HUES64 (cell line): ENCODE measurements around the gene TUBG1.

Experiments
- H3K27ac ChIP-seq: 2 replicates; pipeline ENCODE4 v1.7.0; 2013; ENCODE audit warnings: low read depth, low read length, inconsistent platforms
- H3K27me3 ChIP-seq: 2 replicates; pipeline ENCODE4 v1.6.1; 2013; ENCODE audit warnings: mild to moderate bottlenecking, low read length; ENCODE audit not compliant: insufficient read depth
- H3K36me3 ChIP-seq: 2 replicates; pipeline ENCODE4 v1.6.1; 2013; ENCODE audit warnings: mild to moderate bottlenecking, low read length; ENCODE audit not compliant: insufficient read depth
- H3K4me1 ChIP-seq: 2 replicates; pipeline ENCODE4 v1.6.1; 2013; ENCODE audit warnings: mild to moderate bottlenecking, low read length, moderate library complexity; ENCODE audit not compliant: insufficient read depth
- H3K4me3 ChIP-seq: 2 replicates; pipeline ENCODE4 v1.5.1; 2013; ENCODE audit warnings: mild to moderate bottlenecking, low read length, moderate library complexity
- H3K9ac ChIP-seq: 2 replicates; pipeline ENCODE4 v1.6.1; 2013; ENCODE audit warnings: mild to moderate bottlenecking, low read depth, low read length
- H3K9me3 ChIP-seq: 2 replicates; pipeline ENCODE4 v1.6.1; 2013; ENCODE audit warnings: low read depth, low read length; ENCODE audit not compliant: insufficient read depth
- WGBS: fragments of 150-250, 120-280 bp; methylation state at CpG from one replicate; pipeline ENCODE4 v1.1.7; 2013; ENCODE audit warnings: missing lambda C conversion rate; 5-methylcytosine and 5-hydroxymethylcytosine counted together

Gene TUBG1

GRCh38 chr17:42581744-42582270 is 27.7 kb upstream of the TUBG1 start:
- H3K27ac ChIP-seq, result no peak overlapping the region
- no peaks in the 10 kb centered on the region for H3K9me3 ChIP-seq
- no peaks in the 10 kb centered on the region; the same call in 1 of the 2 replicates for H3K4me1 ChIP-seq
- no peaks in the 10 kb centered on the region for H3K27me3 ChIP-seq
- no peak overlapping the region for H3K4me3 ChIP-seq
- H3K36me3 ChIP-seq, result peaks cover 65% of the 10 kb centered on the region
- WGBS, result 95% methylated on average over 10 of the region's 10 CpGs
- no peak overlapping the region for H3K9ac ChIP-seq

GRCh38 chr17:42584880-42585279 is 24.6 kb upstream of the TUBG1 start:
- Histone ChIP-seq H3K9me3 (no peaks in the 10 kb centered on the region), H3K27ac (no peak overlapping the region), H3K4me1 (no peaks in the 10 kb centered on the region), H3K27me3 (no peaks in the 10 kb centered on the region), H3K9ac (no peak overlapping the region), H3K36me3 (peaks cover 90% of the 10 kb centered on the region), H3K4me3 (no peak overlapping the region)
- 94% methylated on average over 8 of the region's 9 CpGs for WGBS

- no peaks in the 10 kb centered on the region for H3K9me3 ChIP-seq
- peaks cover 89% of the 10 kb centered on the region for H3K36me3 ChIP-seq
- no peaks in the 10 kb centered on the region for H3K4me1 ChIP-seq
- H3K4me3 ChIP-seq, result no peak overlapping the region
- WGBS, result 94% methylated on average over 1 of the region's 1 CpG
- no peak overlapping the region for H3K9ac ChIP-seq
- H3K27ac ChIP-seq, result no peak overlapping the region
- H3K27me3 ChIP-seq, result no peaks in the 10 kb centered on the region
Observed at GRCh38 chr17:42585353-42585752, 24.1 kb upstream of the TUBG1 start.

- H3K4me1 ChIP-seq, result no peaks in the 10 kb centered on the region
- no peaks in the 10 kb centered on the region for H3K27me3 ChIP-seq
- H3K4me3 ChIP-seq, result no peak overlapping the region
- 86% methylated on average over 7 of the region's 7 CpGs for WGBS
- no peak overlapping the region for H3K27ac ChIP-seq
- peaks cover 96% of the 10 kb centered on the region for H3K36me3 ChIP-seq
- H3K9me3 ChIP-seq, result no peaks in the 10 kb centered on the region
- H3K9ac ChIP-seq, result no peak overlapping the region
Observed at GRCh38 chr17:42586514-42587230, 22.8 kb upstream of the TUBG1 start.

- H3K9me3 ChIP-seq, result no peaks in the 10 kb centered on the region
- H3K9ac ChIP-seq, result no peak overlapping the region
- H3K27me3 ChIP-seq, result no peaks in the 10 kb centered on the region
- H3K4me1 ChIP-seq, result no peaks in the 10 kb centered on the region
- H3K4me3 ChIP-seq, result no peak overlapping the region
- H3K27ac ChIP-seq, result no peak overlapping the region
- H3K36me3 ChIP-seq, result peaks cover 59% of the 10 kb centered on the region
- 93% methylated on average over 2 of the region's 2 CpGs for WGBS
Observed at GRCh38 chr17:42590886-42591285, 18.6 kb upstream of the TUBG1 start.

GRCh38 chr17:42591411-42591810 is 18.1 kb upstream of the TUBG1 start:
- no peak overlapping the region for H3K27ac ChIP-seq
- WGBS, result 97% methylated on average over 9 of the region's 9 CpGs
- H3K27me3 ChIP-seq, result no peaks in the 10 kb centered on the region
- peaks cover 55% of the 10 kb centered on the region for H3K36me3 ChIP-seq
- no peaks in the 10 kb centered on the region for H3K4me1 ChIP-seq
- no peaks in the 10 kb centered on the region for H3K9me3 ChIP-seq
- H3K4me3 ChIP-seq, result no peak overlapping the region
- no peak overlapping the region for H3K9ac ChIP-seq

- Histone ChIP-seq H3K36me3 (peaks cover 11% of the 10 kb centered on the region), H3K27me3 (no peaks in the 10 kb centered on the region), H3K27ac (no peak overlapping the region), H3K9ac (no peak overlapping the region), H3K9me3 (no peaks in the 10 kb centered on the region), H3K4me1 (no peaks in the 10 kb centered on the region), H3K4me3 (no peak overlapping the region)
- 92% methylated on average over 2 of the region's 3 CpGs for WGBS
Observed at GRCh38 chr17:42596386-42596785, 13.1 kb upstream of the TUBG1 start.

GRCh38 chr17:42598905-42599304 is 10.6 kb upstream of the TUBG1 start:
- no peak overlapping the region for H3K4me3 ChIP-seq
- no peaks in the 10 kb centered on the region for H3K9me3 ChIP-seq
- H3K9ac ChIP-seq, result no peak overlapping the region
- H3K4me1 ChIP-seq, result no peaks in the 10 kb centered on the region
- H3K36me3 ChIP-seq, result peaks cover 3% of the 10 kb centered on the region; the same call in 1 of the 2 replicates
- H3K27ac ChIP-seq, result no peak overlapping the region
- 97% methylated on average over 2 of the region's 2 CpGs for WGBS
- H3K27me3 ChIP-seq, result no peaks in the 10 kb centered on the region

GRCh38 chr17:42603318-42603717 is 6.2 kb upstream of the TUBG1 start:
- 96% methylated on average over 7 of the region's 7 CpGs for WGBS
- peaks cover 6% of the 10 kb centered on the region; the same call in 1 of the 2 replicates for H3K4me1 ChIP-seq
- H3K27me3 ChIP-seq, result no peaks in the 10 kb centered on the region
- H3K9me3 ChIP-seq, result no peaks in the 10 kb centered on the region
- H3K27ac ChIP-seq, result no peak overlapping the region
- no peaks in the 10 kb centered on the region for H3K36me3 ChIP-seq
- H3K9ac ChIP-seq, result no peak overlapping the region
- H3K4me3 ChIP-seq, result no peak overlapping the region

GRCh38 chr17:42607769-42608168 is 1.7 kb upstream of the TUBG1 start:
- Histone ChIP-seq H3K27ac (no peak overlapping the region), H3K9me3 (no peaks in the 10 kb centered on the region), H3K4me1 (peaks cover 11% of the 10 kb centered on the region), H3K27me3 (no peaks in the 10 kb centered on the region), H3K4me3 (peak overlapping the region; percentile 93), H3K9ac (no peak overlapping the region), H3K36me3 (peaks cover 17% of the 10 kb centered on the region)
- 91% methylated on average over 3 of the region's 3 CpGs for WGBS

GRCh38 chr17:42608305-42609181 is 940 bp upstream of the TUBG1 start:
- peak overlapping the region; percentile 79 for H3K9ac ChIP-seq
- peak overlapping the region; percentile 93 for H3K4me3 ChIP-seq
- 3% methylated on average over 30 of the region's 30 CpGs for WGBS
- no peaks in the 10 kb centered on the region for H3K9me3 ChIP-seq
- H3K27me3 ChIP-seq, result no peaks in the 10 kb centered on the region
- H3K27ac ChIP-seq, result peak overlapping the region; percentile 69
- peaks cover 24% of the 10 kb centered on the region for H3K36me3 ChIP-seq
- H3K4me1 ChIP-seq, result peaks cover 11% of the 10 kb centered on the region
